HG03439 (cell line): ENCODE data around the gene SLC26A2.
A peak's percentile ranks its signal among the peaks of the same experiment; 100 is the strongest.
"Not testable (repeated sequence)": the region's sequence is repeated elsewhere in the genome, so short reads cannot be mapped to it uniquely, and the experiment has no call there.

Source experiments
- ATAC-seq: cut with Tn5 transposase; IDR thresholded peaks from one replicate; pipeline ENCODE4 v1.9.1; 2021; ENCODE audit warnings: mild to moderate bottlenecking, moderate library complexity; ENCODE audit not compliant: unreplicated experiment

The SLC26A2 gene

GRCh38 chr5:149936700-149937091 lies 23.9 kb upstream of the SLC26A2 start:
- ATAC-seq = no peak

GRCh38 chr5:149937610-149938009 lies 22.9 kb upstream of the SLC26A2 start:
- no peak for ATAC-seq

- ATAC-seq = no peak
These were observed 22.3 kb upstream of the SLC26A2 start for GRCh38 chr5:149938279-149938678.

GRCh38 chr5:149938791-149939358 lies 21.7 kb upstream of the SLC26A2 start:
- ATAC-seq = no peak

- ATAC-seq = no peak
These were observed 21.0 kb upstream of the SLC26A2 start for GRCh38 chr5:149939546-149939945.

GRCh38 chr5:149940077-149940574 lies 20.4 kb upstream of the SLC26A2 start:
- peak; percentile 59 for ATAC-seq

GRCh38 chr5:149940941-149941644 lies 19.5 kb upstream of the SLC26A2 start:
- no peak for ATAC-seq

GRCh38 chr5:149941795-149942194 lies 18.8 kb upstream of the SLC26A2 start:
- ATAC-seq = no peak

- no peak for ATAC-seq
These were observed 18.4 kb upstream of the SLC26A2 start for GRCh38 chr5:149942199-149942598.

GRCh38 chr5:149942741-149943169 lies 17.8 kb upstream of the SLC26A2 start:
- ATAC-seq = not testable (repeated sequence)

GRCh38 chr5:149943177-149943949 lies 17.2 kb upstream of the SLC26A2 start:
- not testable (repeated sequence) for ATAC-seq

- no peak for ATAC-seq
These were observed 15.9 kb upstream of the SLC26A2 start, which contains the start of gene PDE6A for GRCh38 chr5:149944666-149945065. Gene PDE6A, minus strand, starts transcription at chr5:149944793. Its CDS starts 120 bp downstream, at chr5:149944673.

- ATAC-seq = no peak
These were observed 14.4 kb upstream of the SLC26A2 start for GRCh38 chr5:149946118-149946517.

- ATAC-seq = no peak
These were observed 11.6 kb upstream of the SLC26A2 start for GRCh38 chr5:149948993-149949392.

- no peak for ATAC-seq
These were observed 9.3 kb upstream of the SLC26A2 start for GRCh38 chr5:149951138-149951749.

GRCh38 chr5:149953436-149954121 lies 7.0 kb upstream of the SLC26A2 start:
- no peak for ATAC-seq

GRCh38 chr5:149954798-149955197 lies 5.8 kb upstream of the SLC26A2 start:
- ATAC-seq = no peak

GRCh38 chr5:149956685-149957084 lies 3.9 kb upstream of the SLC26A2 start:
- ATAC-seq = no peak

GRCh38 chr5:149957855-149958254 lies 2.7 kb upstream of the SLC26A2 start:
- ATAC-seq = no peak

GRCh38 chr5:149959406-149960236 lies 937 bp upstream of the SLC26A2 start:
- ATAC-seq = no peak
